Body of pancreas (tissue), 4 donors: Measurements from ENCODE around the gene THTPA. TPM values are rescaled to one million over a fixed set of nuclear protein-coding genes. Genes with fewer than 3 reads are reported as not detected.

Source experiments
- ATAC-seq: fragments of 150-250 bp; one replicate; pipeline ENCODE4 v1.9.1; 2016
- DNase-seq, 4 donors: peaks; one replicate each; pipeline ENCODE4 v3.0.0-alpha.2; 2019
- H3K27ac ChIP-seq, 4 donors: fragments of 200-600 bp; sonication (generic); 1 replicate in 3 of 4; 2 replicates in 1 of 4; pipeline versions ENCODE4 v1.5.1 to v1.6.1; 2016 to 2019; ENCODE audit warnings: mild to moderate bottlenecking in 1 of 4, mixed read lengths in 1 of 4, moderate library complexity in 1 of 4
- H3K27me3 ChIP-seq, 2 donors: fragments of 200-600 bp; sonication (generic); one replicate each; pipeline ENCODE4 v1.6.0; 2016; ENCODE audit warnings: mild to moderate bottlenecking in 1 of 2
- H3K36me3 ChIP-seq, 2 donors: fragments of 200-600 bp; sonication (generic); replicated peaks in 1 of 2; 2 replicates each; pipeline ENCODE4 v1.5.1; 2016; ENCODE audit warnings: low read depth in 2 of 2; ENCODE audit not compliant: insufficient read depth in 1 of 2
- H3K4me1 ChIP-seq: fragments of 200-600 bp; sonication (generic); one replicate; pipeline ENCODE4 v1.6.0; 2016
- H3K4me3 ChIP-seq, 2 donors: fragments of 200-600 bp; sonication (generic); 1 replicate in 1 of 2; 2 replicates in 1 of 2; pipeline ENCODE4 v1.5.1; 2016 to 2019
- H3K9me3 ChIP-seq, 3 donors: fragments of 200-600 bp; sonication (generic); 1 replicate in 2 of 3; 2 replicates in 1 of 3; pipeline ENCODE4 v1.5.1; 2016
- CTCF ChIP-seq, 7 experiments: fragments of 450-650 bp in 4 of 7; fragments of 200-600 bp in 3 of 7; sonication (generic) in 3 of 7; IDR thresholded peaks; one replicate each; pipeline ENCODE4 v1.5.1; 2016 to 2019; ENCODE audit warnings: antibody characterized with exemption in 7 of 7
- POLR2A ChIP-seq, 3 donors: fragments of 450-650 bp; IDR thresholded peaks; one replicate each; pipeline ENCODE4 v1.6.1; 2016; ENCODE audit warnings: antibody characterized with exemption in 3 of 3, mild to moderate bottlenecking in 2 of 3
- WGBS, 2 donors: methylation state at CpG; one replicate each; pipeline ENCODE4 v1.1.5; 2017; 5-methylcytosine and 5-hydroxymethylcytosine counted together
- intact Hi-C: fragments of 100-400 bp; cut with DNase I; formaldehyde crosslinking; loops from one replicate; pipeline ENCODE4 v1.15.1; 2023
- total RNA-seq, 2 donors: library from RNA; depleted of rRNA; stranded (reverse); fragments of >200 nt; gene quantifications; one replicate each; pipeline ENCODE4 v1.1.0, GENCODE V29; 2016

The THTPA gene
- total RNA-seq, 2 donors from 2014 or later, result 11.7 to 43.2 TPM

- Histone ChIP-seq H3K4me1 (no peaks in the 10 kb centered on the region), H3K36me3 (no peaks in the 10 kb centered on the region), H3K27me3 (no peaks in the 10 kb centered on the region), H3K27ac (no peak overlapping the region), H3K4me3 (no peak overlapping the region), H3K9me3 (no peaks in the 10 kb centered on the region)
- DNase-seq, result no peak
- ATAC-seq, result no peak
- intact Hi-C loops, result no loop called here
- no peak for TF ChIP-seq CTCF (IDR thresholded peaks at IDR 0.05)
- TF ChIP-seq POLR2A (IDR thresholded peaks at IDR 0.05), result no peak
- 65 to 68% methylated on average over 4 of the region's 4 CpGs for WGBS, 2 donors
Observed at GRCh38 chr14:23540141-23540469, 16.0 kb upstream of the THTPA start.

- no peaks in the 10 kb centered on the region for H3K9me3 ChIP-seq
- TF ChIP-seq POLR2A (IDR thresholded peaks at IDR 0.05) (no peak), CTCF (IDR thresholded peaks at IDR 0.05) (no peak)
- no peak overlapping the region for H3K4me3 ChIP-seq
- H3K4me1 ChIP-seq, result no peaks in the 10 kb centered on the region
- ATAC-seq, result no peak
- no peak for DNase-seq
- intact Hi-C loops, result no loop called here
- no peaks in the 10 kb centered on the region for H3K27me3 ChIP-seq
- 72 to 95% methylated on average over 5 of the region's 5 CpGs for WGBS, 2 donors
- no peaks in the 10 kb centered on the region for H3K36me3 ChIP-seq
- no peak overlapping the region for H3K27ac ChIP-seq
Observed at GRCh38 chr14:23542261-23542660, 13.8 kb upstream of the THTPA start.

GRCh38 chr14:23543403-23543802, 12.7 kb upstream of the THTPA start:
- WGBS, 2 donors, result 89 to 98% methylated on average over 5 of the region's 5 CpGs
- intact Hi-C loops, result no loop called here
- Histone ChIP-seq H3K27me3 (no peaks in the 10 kb centered on the region), H3K36me3 (no peaks in the 10 kb centered on the region), H3K9me3 (no peaks in the 10 kb centered on the region), H3K27ac (no peak overlapping the region), H3K4me1 (no peaks in the 10 kb centered on the region), H3K4me3 (no peak overlapping the region)
- ATAC-seq, result no peak
- TF ChIP-seq POLR2A (IDR thresholded peaks at IDR 0.05), result no peak
- TF ChIP-seq CTCF (IDR thresholded peaks at IDR 0.05), result no peak
- DNase-seq, result no peak

GRCh38 chr14:23544511-23545447, 11.3 kb upstream of the THTPA start:
- no peaks in the 10 kb centered on the region for H3K4me1 ChIP-seq
- DNase-seq (no peak), ATAC-seq (no peak)
- no peaks in the 10 kb centered on the region for H3K36me3 ChIP-seq
- intact Hi-C loops, result no loop called here
- H3K27me3 ChIP-seq, result no peaks in the 10 kb centered on the region
- TF ChIP-seq CTCF (IDR thresholded peaks at IDR 0.05), result no peak
- H3K4me3 ChIP-seq, result no peak overlapping the region
- WGBS, 2 donors, result 67 to 71% methylated on average over 24 to 25 of the region's 25 CpGs
- H3K9me3 ChIP-seq, result no peaks in the 10 kb centered on the region
- no peak overlapping the region for H3K27ac ChIP-seq
